22Rv1 (cell line): ENCODE measurements around the gene DCC.

Experiments used
- CTCF ChIP-seq: fragments of 450-650 bp; IDR thresholded peaks from 2 replicates; pipeline ENCODE4 v1.5.1; 2017; ENCODE audit warnings: mild to moderate bottlenecking
- ZFX ChIP-seq: fragments of 450-650 bp; IDR thresholded peaks from 2 replicates; pipeline ENCODE4 v1.6.1; 2017; ENCODE audit warnings: antibody characterized with exemption, borderline replicate concordance

- TF ChIP-seq CTCF (no peak), ZFX (no peak)
These were observed 693.1 kb downstream of the DCC start for GRCh38 chr18:53033128-53033527.
